CD4-positive, CD25-positive, alpha-beta regulatory T cell (primary cell): ENCODE data around the gene TCAP. TPM values are rescaled to one million over a fixed set of nuclear protein-coding genes. Genes with fewer than 3 reads are reported as not detected.
A peak's percentile ranks its signal among the peaks of the same experiment; 100 is the strongest.

Experiments used
- ATAC-seq, 2 donors: fragments of 150-1000 bp; cut with Tn5 transposase; one replicate each; pipeline ENCODE4 v1.10.0; 2021; ENCODE audit warnings: low read depth in 2 of 2, moderate number of reproducible peaks in 2 of 2, moderate library complexity in 1 of 2
- DNase-seq, 3 donors: peaks; one replicate each; pipeline versions ENCODE4 v3.0.0 to v3.0.0-alpha.2; 2012 to 2022; ENCODE audit warnings: mixed read lengths in 1 of 3
- H3K27ac ChIP-seq: one replicate; pipeline ENCODE4 v1.7.0; 2013; ENCODE audit warnings: mild to moderate bottlenecking, low read length; ENCODE audit not compliant: insufficient read depth, poor library complexity, severe bottlenecking
- H3K27me3 ChIP-seq: one replicate; pipeline ENCODE4 v1.7.0; 2013; ENCODE audit warnings: low read length; ENCODE audit not compliant: control insufficient read depth, insufficient read depth
- H3K36me3 ChIP-seq: one replicate; pipeline ENCODE4 v1.7.0; 2013; ENCODE audit warnings: mild to moderate bottlenecking, low read length, moderate library complexity; ENCODE audit not compliant: control insufficient read depth, insufficient read depth
- H3K4me1 ChIP-seq: 2 replicates; pipeline ENCODE4 v1.7.0; 2013; ENCODE audit warnings: mild to moderate bottlenecking, low read length; ENCODE audit not compliant: insufficient read depth, control insufficient read depth, poor library complexity, severe bottlenecking
- H3K4me3 ChIP-seq: one replicate; pipeline ENCODE4 v1.7.0; 2013; ENCODE audit warnings: low read depth, mild to moderate bottlenecking, low read length, moderate library complexity
- H3K9me3 ChIP-seq, 2 experiments: 1 replicate in 1 of 2; 2 replicates in 1 of 2; pipeline ENCODE4 v1.7.0; 2013; ENCODE audit warnings: low read length in 2 of 2, mild to moderate bottlenecking in 1 of 2, moderate library complexity in 1 of 2; ENCODE audit not compliant: control insufficient read depth in 2 of 2
- H3K27ac Mint-ChIP-seq, 3 donors: one replicate each; pipeline ENCODE4 v1.8.0; 2020 to 2022; ENCODE audit warnings: mild to moderate bottlenecking in 3 of 3, mixed read lengths in 3 of 3, moderate library complexity in 2 of 3
- H3K27me3 Mint-ChIP-seq: one replicate; pipeline ENCODE4 v1.8.0; 2022; ENCODE audit warnings: mild to moderate bottlenecking, mixed read lengths
- H3K36me3 Mint-ChIP-seq: one replicate; pipeline ENCODE4 v1.8.0; 2020; ENCODE audit warnings: mixed read lengths
- H3K4me1 Mint-ChIP-seq, 4 donors: one replicate each; pipeline ENCODE4 v1.8.0; 2020 to 2022; ENCODE audit warnings: mixed read lengths in 4 of 4, mild to moderate bottlenecking in 1 of 4
- H3K4me3 Mint-ChIP-seq, 4 donors: one replicate each; pipeline ENCODE4 v1.8.0; 2020 to 2022; ENCODE audit warnings: mild to moderate bottlenecking in 4 of 4, mixed read lengths in 4 of 4, moderate library complexity in 3 of 4
- H3K9me3 Mint-ChIP-seq, 7 donors: one replicate each; pipeline ENCODE4 v1.8.0; 2020 to 2022; ENCODE audit warnings: mixed read lengths in 7 of 7, mild to moderate bottlenecking in 3 of 7, moderate library complexity in 2 of 7
- polyA plus RNA-seq, 4 donors: library from polyadenylated mRNA; unstranded; fragments of 300-500 nt; fragmentation: Illumina TruSeq; gene quantifications; one replicate each; pipeline ENCODE4 v1.2.3, GENCODE V29; 2021
- total RNA-seq: library from RNA; stranded (reverse); gene quantifications from one replicate; pipeline ENCODE4 v1.2.3, GENCODE V29; 2022

Gene TCAP
- total and polyA plus RNA-seq, 5 donors from 2014 or later, result 0.07 to 3.4 TPM; not detected in 3

DNA sequence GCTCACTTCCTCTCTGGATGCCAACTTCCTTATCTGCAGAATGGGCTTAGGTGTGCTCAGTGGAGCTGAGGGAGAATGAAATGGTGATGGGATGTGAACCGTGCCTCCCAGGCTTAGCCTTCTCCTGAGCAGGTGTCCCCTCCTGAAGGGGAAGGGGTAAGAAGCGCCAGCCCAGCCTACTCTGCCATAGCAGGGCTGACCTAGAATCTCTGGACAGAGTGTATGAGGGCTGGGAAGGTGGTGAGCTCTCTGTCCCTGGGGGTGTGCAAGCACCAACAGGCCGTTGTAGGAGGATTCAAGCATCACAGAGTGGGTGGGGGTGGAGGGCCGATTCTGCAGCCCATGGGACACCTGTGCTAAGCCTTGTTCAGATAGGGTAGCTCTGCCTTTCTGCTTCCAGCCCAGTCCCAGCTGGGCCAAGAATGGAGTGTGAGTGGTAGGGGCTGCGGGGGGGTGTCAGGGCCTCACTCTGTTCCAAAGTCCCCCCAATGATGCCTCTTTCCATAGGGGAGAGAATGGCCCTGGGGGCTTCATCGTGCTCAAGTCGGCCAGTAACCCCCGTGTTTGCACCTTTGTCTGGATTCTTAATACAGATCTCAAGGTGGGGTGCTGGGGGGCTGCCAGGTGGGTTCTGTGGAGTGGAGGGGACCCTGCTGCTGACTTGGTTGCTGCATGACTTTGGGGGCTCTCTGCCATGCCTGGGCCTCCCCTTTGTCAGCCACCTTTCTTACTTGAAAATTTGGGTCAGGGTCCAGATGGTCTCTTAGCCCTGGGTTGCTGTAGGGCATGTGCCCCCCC is 3.2 kb upstream of the TCAP start:
- peaks cover 0 to 25% (median 2%) of the 10 kb centered on the region in 4 donors for H3K4me1 Mint-ChIP-seq
- Histone ChIP-seq H3K36me3 (peaks cover 38% of the 10 kb centered on the region), H3K4me3 (no peak overlapping the region), H3K27me3 (peaks cover 3% of the 10 kb centered on the region), H3K4me1 (peaks cover 1% of the 10 kb centered on the region), H3K9me3 (no peaks in the 10 kb centered on the region), H3K27ac (no peak overlapping the region)
- peaks cover 15% of the 10 kb centered on the region for H3K36me3 Mint-ChIP-seq
- peaks cover 20% of the 10 kb centered on the region for H3K27me3 Mint-ChIP-seq
- H3K4me3 Mint-ChIP-seq, result no peak overlapping the region
- DNase-seq, result no peak
- no peak for ATAC-seq
- no peak overlapping the region for H3K27ac Mint-ChIP-seq
- H3K9me3 Mint-ChIP-seq, result no peaks in the 10 kb centered on the region

DNA sequence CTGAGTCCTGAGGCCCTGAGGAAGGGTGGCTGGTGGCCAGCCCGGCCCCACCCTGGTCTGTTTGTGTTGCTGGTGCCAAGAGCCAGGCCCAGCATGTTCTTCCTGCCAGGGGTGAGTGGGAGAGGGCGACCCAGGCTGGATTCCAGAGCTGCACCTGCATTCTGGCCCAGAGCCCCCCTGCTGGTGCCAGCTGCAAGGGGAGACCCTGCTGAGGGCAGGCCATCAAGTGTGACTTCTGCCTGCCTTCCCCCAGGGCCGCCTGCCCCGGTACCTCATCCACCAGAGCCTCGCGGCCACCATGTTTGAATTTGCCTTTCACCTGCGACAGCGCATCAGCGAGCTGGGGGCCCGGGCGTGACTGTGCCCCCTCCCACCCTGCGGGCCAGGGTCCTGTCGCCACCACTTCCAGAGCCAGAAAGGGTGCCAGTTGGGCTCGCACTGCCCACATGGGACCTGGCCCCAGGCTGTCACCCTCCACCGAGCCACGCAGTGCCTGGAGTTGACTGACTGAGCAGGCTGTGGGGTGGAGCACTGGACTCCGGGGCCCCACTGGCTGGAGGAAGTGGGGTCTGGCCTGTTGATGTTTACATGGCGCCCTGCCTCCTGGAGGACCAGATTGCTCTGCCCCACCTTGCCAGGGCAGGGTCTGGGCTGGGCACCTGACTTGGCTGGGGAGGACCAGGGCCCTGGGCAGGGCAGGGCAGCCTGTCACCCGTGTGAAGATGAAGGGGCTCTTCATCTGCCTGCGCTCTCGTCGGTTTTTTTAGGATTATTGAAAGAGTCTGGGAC is 2.4 kb upstream of the TCAP start:
- peaks cover 37% of the 10 kb centered on the region for H3K36me3 ChIP-seq
- Mint-ChIP-seq H3K27me3 (peaks cover 23% of the 10 kb centered on the region), H3K27ac (no peak overlapping the region), H3K9me3 (no peaks in the 10 kb centered on the region), H3K4me3 (no peak overlapping the region), H3K36me3 (peaks cover 14% of the 10 kb centered on the region), H3K4me1 (peaks cover 0 to 25% (median 3%) of the 10 kb centered on the region in 4 donors)
- H3K4me1 ChIP-seq, result peaks cover 9% of the 10 kb centered on the region
- no peak overlapping the region for H3K27ac ChIP-seq
- peaks cover 5% of the 10 kb centered on the region for H3K27me3 ChIP-seq
- DNase-seq (no peak), ATAC-seq (no peak)
- no peaks in the 10 kb centered on the region for H3K9me3 ChIP-seq
- H3K4me3 ChIP-seq, result no peak overlapping the region

DNA sequence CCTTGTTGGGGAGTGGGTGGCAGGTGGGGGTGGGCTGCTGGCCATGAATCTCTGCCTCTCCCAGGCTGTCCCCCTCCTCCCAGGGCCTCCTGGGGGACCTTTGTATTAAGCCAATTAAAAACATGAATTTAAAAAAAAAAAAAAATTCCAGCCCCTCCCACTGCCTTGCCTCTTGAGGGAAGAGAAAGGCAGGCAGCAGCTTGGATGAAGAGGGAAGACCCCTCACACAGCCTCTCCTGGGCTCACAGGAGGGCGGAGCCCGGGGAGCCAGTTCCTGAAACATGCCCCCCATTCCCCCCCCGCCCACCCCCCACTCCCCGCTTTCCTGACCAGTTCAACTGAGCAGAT is 1.8 kb upstream of the TCAP start:
- no peak overlapping the region for H3K27ac Mint-ChIP-seq
- ATAC-seq, result no peak
- H3K4me1 Mint-ChIP-seq, result peaks cover 0 to 23% (median 3%) of the 10 kb centered on the region in 4 donors

DNA sequence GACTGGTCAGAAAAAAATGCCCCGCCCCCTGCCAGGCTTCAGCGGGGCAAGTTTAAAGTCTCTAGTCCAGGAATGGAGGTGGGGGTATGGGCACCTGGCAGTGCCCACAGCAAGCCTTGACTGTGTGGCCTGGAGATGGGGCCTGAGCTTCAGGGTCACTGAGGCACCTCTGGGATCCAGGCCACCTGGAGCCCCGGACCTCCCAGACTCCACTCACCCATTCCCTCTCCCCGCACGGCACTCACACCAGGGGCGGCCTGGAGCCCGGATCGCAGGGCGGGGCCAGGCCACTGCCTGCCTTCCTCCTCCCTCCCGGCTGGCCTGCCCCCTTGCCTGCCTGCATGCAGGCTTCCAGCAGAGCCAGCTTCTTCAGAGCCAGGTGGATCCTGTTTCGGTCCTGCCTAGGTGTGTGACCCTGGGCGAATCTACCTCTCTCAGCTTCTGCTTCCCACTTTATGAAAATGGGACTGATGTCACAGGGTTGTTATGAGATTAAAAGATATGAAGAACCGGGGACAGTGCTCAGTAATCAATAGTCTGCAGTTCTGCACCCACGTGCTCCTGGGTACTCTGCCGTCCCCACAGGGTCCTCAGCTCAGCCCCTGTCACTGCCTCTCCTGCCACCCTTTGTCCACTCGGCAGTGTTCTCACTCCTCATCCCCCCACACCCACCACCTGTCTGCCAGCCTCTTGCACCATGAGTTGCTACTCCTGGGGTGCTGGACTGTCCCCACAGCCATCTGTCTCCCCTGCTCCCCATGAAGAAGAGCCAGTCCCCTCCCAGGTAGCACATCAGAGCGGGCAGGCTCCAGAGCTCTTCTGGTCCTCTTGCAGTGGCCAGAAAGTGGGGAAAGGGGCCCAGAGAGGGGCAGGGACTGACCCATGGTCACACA is 1.2 kb upstream of the TCAP start:
- H3K27me3 Mint-ChIP-seq, result peaks cover 31% of the 10 kb centered on the region
- ATAC-seq (no peak), DNase-seq (no peak)
- no peak overlapping the region for H3K4me3 Mint-ChIP-seq
- H3K4me1 Mint-ChIP-seq, result peaks cover 0 to 25% (median 8%) of the 10 kb centered on the region in 4 donors
- H3K27me3 ChIP-seq, result peaks cover 7% of the 10 kb centered on the region
- peaks cover 29% of the 10 kb centered on the region for H3K36me3 ChIP-seq
- H3K27ac ChIP-seq, result no peak overlapping the region
- H3K4me1 ChIP-seq, result peaks cover 20% of the 10 kb centered on the region
- H3K27ac Mint-ChIP-seq, result peak overlapping the region in 1 of 3 donors; percentile 60
- H3K4me3 ChIP-seq, result no peak overlapping the region
- peaks cover 8% of the 10 kb centered on the region for H3K36me3 Mint-ChIP-seq
- no peaks in the 10 kb centered on the region for H3K9me3 Mint-ChIP-seq
- H3K9me3 ChIP-seq, result no peaks in the 10 kb centered on the region

More for the DNA sequence above, 1.8 kb upstream of the TCAP start:
- Mint-ChIP-seq H3K36me3 (peaks cover 11% of the 10 kb centered on the region), H3K4me3 (no peak overlapping the region), H3K9me3 (no peaks in the 10 kb centered on the region), H3K27me3 (peaks cover 24% of the 10 kb centered on the region)
- H3K36me3 ChIP-seq, result peaks cover 34% of the 10 kb centered on the region
- peaks cover 5% of the 10 kb centered on the region for H3K27me3 ChIP-seq
- no peak overlapping the region for H3K4me3 ChIP-seq
- DNase-seq, result no peak
- H3K9me3 ChIP-seq, result no peaks in the 10 kb centered on the region
- peaks cover 15% of the 10 kb centered on the region for H3K4me1 ChIP-seq
- no peak overlapping the region for H3K27ac ChIP-seq

DNA sequence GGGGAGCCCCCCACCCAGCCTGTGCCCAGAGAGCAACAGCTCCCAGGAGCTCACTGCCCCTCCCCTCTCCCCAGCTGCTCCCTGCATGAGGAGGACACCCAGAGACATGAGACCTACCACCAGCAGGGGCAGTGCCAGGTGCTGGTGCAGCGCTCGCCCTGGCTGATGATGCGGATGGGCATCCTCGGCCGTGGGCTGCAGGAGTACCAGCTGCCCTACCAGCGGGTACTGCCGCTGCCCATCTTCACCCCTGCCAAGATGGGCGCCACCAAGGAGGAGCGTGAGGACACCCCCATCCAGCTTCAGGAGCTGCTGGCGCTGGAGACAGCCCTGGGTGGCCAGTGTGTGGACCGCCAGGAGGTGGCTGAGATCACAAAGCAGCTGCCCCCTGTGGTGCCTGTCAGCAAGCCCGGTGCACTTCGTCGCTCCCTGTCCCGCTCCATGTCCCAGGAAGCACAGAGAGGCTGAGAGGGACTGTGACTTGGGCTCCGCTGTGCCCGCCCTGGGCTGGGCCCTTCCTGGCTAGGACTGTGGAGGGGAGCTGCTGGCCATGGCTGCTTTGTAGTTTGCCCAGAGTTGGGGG is 584 bp downstream of the TCAP start:
- no peaks in the 10 kb centered on the region for H3K9me3 ChIP-seq
- no peaks in the 10 kb centered on the region for H3K9me3 Mint-ChIP-seq
- ATAC-seq, result peak; percentile 19 to 30
- peaks cover 40% of the 10 kb centered on the region for H3K27me3 Mint-ChIP-seq
- peaks cover 15% of the 10 kb centered on the region for H3K36me3 ChIP-seq
- H3K4me3 Mint-ChIP-seq, result peak overlapping the region in 2 of 4 donors; percentile 38 to 67
- H3K36me3 Mint-ChIP-seq, result peaks cover 8% of the 10 kb centered on the region
- no peak overlapping the region for H3K27ac ChIP-seq
- no peak overlapping the region for H3K4me3 ChIP-seq
- peak overlapping the region in 1 of 3 donors; percentile 55 for H3K27ac Mint-ChIP-seq
- DNase-seq, result no peak
- peaks cover 0 to 25% (median 8%) of the 10 kb centered on the region in 4 donors for H3K4me1 Mint-ChIP-seq
- peaks cover 7% of the 10 kb centered on the region for H3K27me3 ChIP-seq
- H3K4me1 ChIP-seq, result peaks cover 20% of the 10 kb centered on the region

DNA sequence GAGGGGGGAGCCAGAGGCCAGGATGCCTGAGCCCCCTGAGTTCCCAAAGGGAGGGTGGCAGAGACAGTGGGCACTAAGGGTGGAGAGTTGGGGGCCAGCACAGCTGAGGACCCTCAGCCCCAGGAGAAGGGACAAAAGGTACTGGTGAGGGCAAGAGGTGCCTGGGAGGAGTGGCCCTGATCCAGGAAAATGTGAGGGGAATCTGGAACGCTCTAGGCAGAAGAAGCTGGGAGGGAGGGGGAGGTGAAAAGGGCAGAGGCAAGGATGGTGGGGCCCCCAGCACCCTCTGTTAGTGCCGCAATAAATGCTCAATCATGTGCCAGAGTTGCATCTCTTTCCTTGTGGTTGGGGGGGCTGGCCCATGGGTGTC is 1.1 kb downstream of the TCAP start:
- H3K36me3 ChIP-seq, result peaks cover 10% of the 10 kb centered on the region
- H3K4me3 ChIP-seq, result no peak overlapping the region
- peaks cover 0 to 25% (median 8%) of the 10 kb centered on the region in 4 donors for H3K4me1 Mint-ChIP-seq
- ATAC-seq, result no peak
- DNase-seq, result no peak
- peaks cover 7% of the 10 kb centered on the region for H3K27me3 ChIP-seq
- H3K9me3 ChIP-seq, result no peaks in the 10 kb centered on the region
- no peak overlapping the region for H3K27ac ChIP-seq
- H3K36me3 Mint-ChIP-seq, result peaks cover 4% of the 10 kb centered on the region
- peaks cover 40% of the 10 kb centered on the region for H3K27me3 Mint-ChIP-seq
- no peaks in the 10 kb centered on the region for H3K9me3 Mint-ChIP-seq
- H3K27ac Mint-ChIP-seq, result no peak overlapping the region
- H3K4me1 ChIP-seq, result peaks cover 20% of the 10 kb centered on the region
- H3K4me3 Mint-ChIP-seq, result peak overlapping the region in 3 of 4 donors; percentile 34 to 50 (median 38)
